H1 (cell line): ENCODE data around the gene CNOT6. TPM values are rescaled to one million over a fixed set of nuclear protein-coding genes. Genes with fewer than 3 reads are reported as not detected.

Experiments used
- CHD7 ChIP-seq: fragments of 300-600 bp; sonication (generic); IDR thresholded peaks from 2 replicates; pipeline ENCODE4 v1.7.1; 2012; ENCODE audit warnings: low read length, moderate library complexity, mild to moderate bottlenecking, inconsistent platforms; ENCODE audit not compliant: insufficient replicate concordance
- polyA plus RNA-seq, 7 experiments: library from polyadenylated mRNA; depleted of rRNA in 3 of 7; stranded (reverse) in 5 of 7; unstranded in 2 of 7; fragments of >200 nt in 5 of 7; fragments of 200-250 nt in 2 of 7; gene quantifications; 1 replicate in 5 of 7; 2 replicates in 1 of 7; 4 replicates in 1 of 7; pipeline versions ENCODE4 v1.2.1 to v1.2.3, GENCODE V29; 2011 to 2013; ENCODE audit warnings: missing spikeins in 2 of 7, mixed read lengths in 2 of 7
- total RNA-seq: library from RNA; stranded (reverse); fragmentation: NEBNext Ultra II Directional; extraction: Animal tissue kit (Norgen Biotek cat#: 25700); gene quantifications from 2 replicates; pipeline ENCODE4 v1.2.1, GENCODE V29; 2021

CNOT6 gene
- total and polyA plus RNA-seq, 2 of the 8 experiments (the other 6 are each of a cell fraction or from before 2014, with no cell fraction given), result 10.7 to 45.4 TPM

DNA sequence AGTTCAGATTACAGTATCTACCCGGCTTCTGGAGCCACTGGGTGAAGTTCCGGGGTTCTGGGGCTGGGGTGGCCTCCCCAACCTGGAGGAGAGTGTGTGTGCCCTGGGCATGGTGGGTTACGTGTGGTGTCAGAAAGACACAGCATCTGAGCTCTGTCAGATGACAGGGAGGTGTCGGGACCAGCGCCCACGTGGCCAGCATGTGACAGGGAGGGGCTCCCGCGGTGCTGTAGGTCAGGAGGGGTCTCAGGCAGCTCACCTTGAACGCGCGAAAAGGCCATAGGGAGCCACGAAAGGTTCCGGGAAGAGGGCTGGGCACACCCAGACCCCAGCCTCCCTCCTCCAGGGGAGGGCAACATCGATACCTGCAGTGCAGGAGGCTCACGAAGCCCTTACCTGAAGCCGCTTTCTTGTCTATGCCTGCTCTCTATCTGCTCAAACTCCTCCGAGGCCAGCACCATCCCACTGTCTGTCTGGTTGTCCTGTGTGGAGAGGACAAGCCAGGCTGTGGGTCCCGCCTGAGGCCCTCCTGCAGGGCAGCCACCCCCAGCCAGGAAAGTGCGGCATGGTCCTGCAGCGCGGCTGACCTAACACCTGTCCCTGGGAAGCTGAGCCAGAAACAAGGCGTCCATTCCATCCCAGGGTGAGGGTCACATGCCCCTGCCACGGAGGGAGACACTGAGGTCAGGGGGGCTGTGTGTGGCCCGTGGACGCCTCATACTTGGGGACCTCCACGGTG, 114.6 kb downstream of the CNOT6 start (continued):
- TF ChIP-seq CHD7, result no peak
